ENCODE data around the gene PFN3.

The PFN3 gene

GRCh38 chr5:177388521-177389052 lies 11.9 kb downstream of the PFN3 start:
- H2BK5ac ChIP-seq (ENCODE audit: low read depth, low read length, poor library complexity): no peak overlapping the region
- H4K8ac ChIP-seq (ENCODE audit: low read depth, low read length): no peak overlapping the region
- no peak overlapping the region for H3K4ac ChIP-seq (ENCODE audit: low read depth, low read length)
- H3K27ac ChIP-seq (ENCODE audit: low read depth, low read length): no peak overlapping the region
- H3K9ac ChIP-seq (ENCODE audit: low read length): no peak overlapping the region
- peak overlapping the region; percentile 34 for H3K18ac ChIP-seq (ENCODE audit: low read length)
- H2AK5ac ChIP-seq (ENCODE audit: low read length): no peak overlapping the region
- H3K4me1 ChIP-seq (ENCODE audit: control insufficient read depth in 1 of 2, insufficient read depth in 2 of 2, low read length in 2 of 2): peaks cover 14 to 17% of the 10 kb centered on the region in 2 experiments
- H2BK12ac ChIP-seq (ENCODE audit: low read length): no peak overlapping the region
- WGBS (ENCODE audit: extremely low coverage, insufficient coverage, insufficient read length): no CpG with 5 or more reads among the region's 10 CpGs
- no peak overlapping the region for H3K14ac ChIP-seq (ENCODE audit: low read length)
- peaks cover 1% of the 10 kb centered on the region for H3K9me3 ChIP-seq (ENCODE audit: insufficient read depth, low read depth, low read length)
- no peaks in the 10 kb centered on the region for H3K79me2 ChIP-seq (ENCODE audit: control insufficient read depth, insufficient read depth, low read length, poor library complexity)
- no peaks in the 10 kb centered on the region for H3K27me3 ChIP-seq (ENCODE audit: insufficient read depth, low read length)
- H4K91ac ChIP-seq (ENCODE audit: low read depth, low read length): peak overlapping the region; percentile 11
- peaks cover 5% of the 10 kb centered on the region for H3K79me1 ChIP-seq (ENCODE audit: low read length)
- H3K36me3 ChIP-seq (ENCODE audit: control insufficient read depth in 1 of 2, insufficient read depth in 2 of 2, low read length in 2 of 2): no peaks in the 10 kb centered on the region
- no peak overlapping the region for H3K4me2 ChIP-seq (ENCODE audit: low read length)
- H3K4me3 ChIP-seq (ENCODE audit: low read depth, low read length): no peak overlapping the region
- no peak overlapping the region for H2AFZ ChIP-seq (ENCODE audit: insufficient read depth, low read length, poor library complexity)
- no peak overlapping the region for H2BK120ac ChIP-seq (ENCODE audit: insufficient read depth, low read length, poor library complexity)
- H4K12ac ChIP-seq (ENCODE audit: low read depth, low read length): no peak overlapping the region
- DNase-seq: no peak
- H3K23ac ChIP-seq (ENCODE audit: low read length): no peak overlapping the region

- no peak overlapping the region for H3K18ac ChIP-seq (ENCODE audit: low read length)
- peaks cover 14 to 17% of the 10 kb centered on the region in 2 experiments for H3K4me1 ChIP-seq (ENCODE audit: control insufficient read depth in 1 of 2, insufficient read depth in 2 of 2, low read length in 2 of 2)
- H3K9me3 ChIP-seq (ENCODE audit: insufficient read depth, low read depth, low read length): peaks cover 1% of the 10 kb centered on the region
- H4K8ac ChIP-seq (ENCODE audit: low read depth, low read length): no peak overlapping the region
- no peak overlapping the region for H2AK5ac ChIP-seq (ENCODE audit: low read length)
- peaks cover 5% of the 10 kb centered on the region for H3K79me1 ChIP-seq (ENCODE audit: low read length)
- H3K23ac ChIP-seq (ENCODE audit: low read length): no peak overlapping the region
- H3K27me3 ChIP-seq (ENCODE audit: insufficient read depth, low read length): no peaks in the 10 kb centered on the region
- H3K14ac ChIP-seq (ENCODE audit: low read length): no peak overlapping the region
- no peak overlapping the region for H4K12ac ChIP-seq (ENCODE audit: low read depth, low read length)
- no peak overlapping the region for H3K4ac ChIP-seq (ENCODE audit: low read depth, low read length)
- H4K91ac ChIP-seq (ENCODE audit: low read depth, low read length): no peak overlapping the region
- H3K79me2 ChIP-seq (ENCODE audit: control insufficient read depth, insufficient read depth, low read length, poor library complexity): no peaks in the 10 kb centered on the region
- no peak overlapping the region for H2BK120ac ChIP-seq (ENCODE audit: insufficient read depth, low read length, poor library complexity)
- no peak overlapping the region for H2AFZ ChIP-seq (ENCODE audit: insufficient read depth, low read length, poor library complexity)
- no peaks in the 10 kb centered on the region for H3K36me3 ChIP-seq (ENCODE audit: control insufficient read depth in 1 of 2, insufficient read depth in 2 of 2, low read length in 2 of 2)
- no peak overlapping the region for H3K4me2 ChIP-seq (ENCODE audit: low read length)
- no peak for DNase-seq
- no peak overlapping the region for H2BK12ac ChIP-seq (ENCODE audit: low read length)
- no peak overlapping the region for H3K9ac ChIP-seq (ENCODE audit: low read length)
- H2BK5ac ChIP-seq (ENCODE audit: low read depth, low read length, poor library complexity): no peak overlapping the region
- no CpG with 5 or more reads among the region's 14 CpGs for WGBS (ENCODE audit: extremely low coverage, insufficient coverage, insufficient read length)
- no peak overlapping the region for H3K4me3 ChIP-seq (ENCODE audit: low read depth, low read length)
- no peak overlapping the region for H3K27ac ChIP-seq (ENCODE audit: low read depth, low read length)
These were observed 13.1 kb downstream of the PFN3 start for GRCh38 chr5:177387405-177387804.

GRCh38 chr5:177386542-177386941 lies 13.9 kb downstream of the PFN3 start:
- no peak overlapping the region for H2BK5ac ChIP-seq (ENCODE audit: low read depth, low read length, poor library complexity)
- H4K91ac ChIP-seq (ENCODE audit: low read depth, low read length): no peak overlapping the region

DNA sequence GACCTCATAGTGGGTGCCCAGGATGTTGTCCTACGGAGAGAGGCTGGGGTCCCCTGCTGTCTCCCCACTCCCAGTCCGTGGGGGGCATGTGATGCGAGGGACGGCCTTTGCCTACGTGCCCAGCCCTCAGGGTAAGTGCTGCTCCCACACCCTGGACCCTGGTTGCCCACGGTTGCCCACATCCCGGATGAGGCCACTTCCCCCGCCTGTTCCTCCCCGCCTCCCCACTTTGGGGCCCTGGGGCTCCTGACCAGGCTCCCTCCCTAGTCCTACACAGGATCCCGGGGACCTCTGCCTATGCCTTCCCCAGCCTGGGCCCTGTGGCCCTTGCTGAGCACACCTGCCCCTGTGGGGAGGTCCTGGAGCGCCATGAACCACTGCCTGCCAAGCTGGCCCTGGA lies 14.7 kb downstream of the PFN3 start:
- no peak overlapping the region for H3K9ac ChIP-seq (ENCODE audit: low read length)
- no peak overlapping the region for H3K23ac ChIP-seq (ENCODE audit: low read length)
- no peak overlapping the region for H2BK120ac ChIP-seq (ENCODE audit: insufficient read depth, low read length, poor library complexity)
- H2BK12ac ChIP-seq (ENCODE audit: low read length): no peak overlapping the region
- no peak overlapping the region for H3K27ac ChIP-seq (ENCODE audit: low read depth, low read length)
- no peak overlapping the region for H2AFZ ChIP-seq (ENCODE audit: insufficient read depth, low read length, poor library complexity)
- H3K27me3 ChIP-seq (ENCODE audit: insufficient read depth, low read length): no peaks in the 10 kb centered on the region
- no peak for DNase-seq
- no peak overlapping the region for H4K8ac ChIP-seq (ENCODE audit: low read depth, low read length)
- H3K14ac ChIP-seq (ENCODE audit: low read length): no peak overlapping the region
- H2AK5ac ChIP-seq (ENCODE audit: low read length): no peak overlapping the region
- no peaks in the 10 kb centered on the region for H3K79me2 ChIP-seq (ENCODE audit: control insufficient read depth, insufficient read depth, low read length, poor library complexity)
- H3K4me2 ChIP-seq (ENCODE audit: low read length): no peak overlapping the region
- peaks cover 14 to 17% of the 10 kb centered on the region in 2 experiments for H3K4me1 ChIP-seq (ENCODE audit: control insufficient read depth in 1 of 2, insufficient read depth in 2 of 2, low read length in 2 of 2)
- no peak overlapping the region for H4K12ac ChIP-seq (ENCODE audit: low read depth, low read length)
- H3K36me3 ChIP-seq (ENCODE audit: control insufficient read depth in 1 of 2, insufficient read depth in 2 of 2, low read length in 2 of 2): no peaks in the 10 kb centered on the region
- WGBS (ENCODE audit: extremely low coverage, insufficient coverage, insufficient read length): no CpG with 5 or more reads among the region's 11 CpGs
- peaks cover 5% of the 10 kb centered on the region for H3K79me1 ChIP-seq (ENCODE audit: low read length)
- H2BK5ac ChIP-seq (ENCODE audit: low read depth, low read length, poor library complexity): no peak overlapping the region
- no peak overlapping the region for H3K4me3 ChIP-seq (ENCODE audit: low read depth, low read length)
- H3K4ac ChIP-seq (ENCODE audit: low read depth, low read length): no peak overlapping the region
- H4K91ac ChIP-seq (ENCODE audit: low read depth, low read length): no peak overlapping the region
- no peak overlapping the region for H3K18ac ChIP-seq (ENCODE audit: low read length)
- peaks cover 1% of the 10 kb centered on the region for H3K9me3 ChIP-seq (ENCODE audit: insufficient read depth, low read depth, low read length)

More at GRCh38 chr5:177386542-177386941, 13.9 kb downstream of the PFN3 start:
- Histone ChIP-seq H3K4me1 (ENCODE audit: control insufficient read depth in 1 of 2, insufficient read depth in 2 of 2, low read length in 2 of 2) (peaks cover 14 to 17% of the 10 kb centered on the region in 2 experiments), H3K9ac (ENCODE audit: low read length) (no peak overlapping the region), H3K79me2 (ENCODE audit: control insufficient read depth, insufficient read depth, low read length, poor library complexity) (no peaks in the 10 kb centered on the region), H3K36me3 (ENCODE audit: control insufficient read depth in 1 of 2, insufficient read depth in 2 of 2, low read length in 2 of 2) (no peaks in the 10 kb centered on the region), H3K18ac (ENCODE audit: low read length) (no peak overlapping the region), H2BK120ac (ENCODE audit: insufficient read depth, low read length, poor library complexity) (no peak overlapping the region), H3K23ac (ENCODE audit: low read length) (no peak overlapping the region), H3K9me3 (ENCODE audit: insufficient read depth, low read depth, low read length) (peaks cover 1% of the 10 kb centered on the region), H3K79me1 (ENCODE audit: low read length) (peaks cover 5% of the 10 kb centered on the region), H3K27ac (ENCODE audit: low read depth, low read length) (no peak overlapping the region), H2BK12ac (ENCODE audit: low read length) (no peak overlapping the region), H3K4ac (ENCODE audit: low read depth, low read length) (no peak overlapping the region), H2AK5ac (ENCODE audit: low read length) (no peak overlapping the region), H3K27me3 (ENCODE audit: insufficient read depth, low read length) (no peaks in the 10 kb centered on the region), H2AFZ (ENCODE audit: insufficient read depth, low read length, poor library complexity) (no peak overlapping the region), H4K12ac (ENCODE audit: low read depth, low read length) (no peak overlapping the region), H3K4me3 (ENCODE audit: low read depth, low read length) (no peak overlapping the region), H3K4me2 (ENCODE audit: low read length) (no peak overlapping the region), H3K14ac (ENCODE audit: low read length) (no peak overlapping the region), H4K8ac (ENCODE audit: low read depth, low read length) (no peak overlapping the region)
- WGBS (ENCODE audit: extremely low coverage, insufficient coverage, insufficient read length): no CpG with 5 or more reads among the region's 8 CpGs
- no peak for DNase-seq
